Neuron (in vitro differentiated cells): Measurements from ENCODE around the gene POC1B.
A peak's percentile ranks its signal among the peaks of the same experiment; 100 is the strongest.

Experiments
- H2AFZ ChIP-seq: one replicate; pipeline ENCODE4 v1.6.1; 2013; ENCODE audit warnings: low read depth, mild to moderate bottlenecking, inconsistent platforms, low read length, moderate library complexity
- H3K27me3 ChIP-seq: one replicate; pipeline ENCODE4 v1.6.1; 2013; ENCODE audit warnings: low read length; ENCODE audit not compliant: insufficient read depth
- H3K36me3 ChIP-seq: one replicate; pipeline ENCODE4 v1.6.1; 2013; ENCODE audit warnings: low read length; ENCODE audit not compliant: insufficient read depth
- H3K4me1 ChIP-seq: one replicate; pipeline ENCODE4 v1.6.1; 2013; ENCODE audit warnings: low read length; ENCODE audit not compliant: insufficient read depth
- H3K4me3 ChIP-seq: 2 replicates; pipeline ENCODE4 v1.5.1; 2013; ENCODE audit warnings: mild to moderate bottlenecking, low read length, moderate library complexity
- H3K9me3 ChIP-seq: one replicate; pipeline ENCODE4 v1.6.1; 2013; ENCODE audit warnings: low read length

Gene POC1B

DNA sequence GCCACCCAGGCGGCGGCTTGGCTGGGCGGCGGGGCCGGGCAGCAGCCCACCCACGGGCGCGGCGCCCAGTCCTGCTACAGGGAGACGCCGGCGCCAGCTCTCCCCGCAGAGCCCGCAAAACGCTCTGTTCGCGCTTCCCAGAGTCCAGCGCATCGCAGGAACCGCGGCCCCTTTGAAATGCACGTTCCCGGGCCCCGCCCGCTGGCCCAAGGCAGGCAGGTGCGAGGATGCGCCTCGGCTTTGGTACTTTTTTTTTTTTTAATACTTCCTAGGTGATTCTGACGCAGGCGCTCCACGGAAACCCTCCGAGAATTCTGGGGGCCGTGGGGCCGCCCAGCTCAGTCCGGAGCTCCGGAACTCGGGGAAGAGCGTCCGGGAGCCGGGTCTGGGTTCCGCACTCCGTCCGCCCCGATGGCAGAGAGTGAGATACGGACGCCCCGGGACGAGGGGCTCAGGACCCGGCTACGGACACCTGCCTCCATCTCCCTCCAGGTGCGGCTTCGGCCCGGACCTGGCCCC, 483 bp downstream of the POC1B start:
- Histone ChIP-seq H3K9me3 (no peaks in the 10 kb centered on the region), H2AFZ (peak overlapping the region; percentile 93), H3K4me3 (peak overlapping the region; percentile 72), H3K36me3 (peaks cover 5% of the 10 kb centered on the region), H3K4me1 (peaks cover 11% of the 10 kb centered on the region), H3K27me3 (no peaks in the 10 kb centered on the region)

DNA sequence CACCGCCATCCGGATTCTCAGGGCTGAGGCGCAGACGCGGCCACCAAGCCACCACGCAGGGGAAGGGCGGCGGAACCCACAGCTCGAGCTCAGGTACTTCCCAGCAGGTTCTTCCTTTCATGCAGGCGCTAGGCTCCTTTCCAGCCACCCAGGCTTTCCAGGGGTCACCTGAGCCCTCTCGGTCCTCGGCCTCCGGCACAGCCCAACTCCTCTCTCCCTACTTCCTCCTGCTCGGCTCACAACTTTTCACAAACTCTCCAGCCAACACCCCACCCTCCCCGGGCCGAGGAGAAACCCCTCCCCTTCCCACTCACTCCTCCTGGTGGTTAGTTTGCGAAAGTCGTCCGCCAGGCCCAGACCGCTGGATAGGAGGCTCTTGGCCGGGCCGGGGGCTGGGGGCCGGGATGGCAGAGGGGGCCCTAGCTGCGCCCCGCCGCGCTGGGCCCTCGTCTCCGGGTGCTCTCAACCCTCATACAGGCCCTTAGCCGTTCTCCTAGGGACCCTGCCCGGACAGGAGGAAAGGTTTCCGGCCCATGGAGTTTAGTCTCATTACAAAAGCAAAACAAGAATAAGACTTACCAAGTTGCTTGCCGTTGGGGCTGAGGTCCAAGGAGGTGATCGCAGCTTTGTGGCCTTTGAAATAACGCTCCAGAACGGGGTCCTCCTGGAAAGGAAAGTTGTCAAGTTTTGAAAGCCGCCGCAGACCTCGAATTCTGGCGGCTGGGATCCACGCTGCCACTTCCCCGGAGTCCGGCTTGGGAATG, 1.1 kb downstream of the POC1B start, which contains the start of gene GALNT4:
Gene GALNT4 (minus strand): TSS at position 256 of the 764 bp plus-strand sequence. CDS start 247 bp downstream, at position 9.
- Histone ChIP-seq H3K4me3 (peak within 1 kb of the TSS; percentile 72), H3K36me3 (peaks cover 5% of the 10 kb centered on the region), H3K4me1 (peaks cover 11% of the 10 kb centered on the region), H2AFZ (peak within 1 kb of the TSS; percentile 93), H3K9me3 (no peaks in the 10 kb centered on the region), H3K27me3 (no peaks in the 10 kb centered on the region)

DNA sequence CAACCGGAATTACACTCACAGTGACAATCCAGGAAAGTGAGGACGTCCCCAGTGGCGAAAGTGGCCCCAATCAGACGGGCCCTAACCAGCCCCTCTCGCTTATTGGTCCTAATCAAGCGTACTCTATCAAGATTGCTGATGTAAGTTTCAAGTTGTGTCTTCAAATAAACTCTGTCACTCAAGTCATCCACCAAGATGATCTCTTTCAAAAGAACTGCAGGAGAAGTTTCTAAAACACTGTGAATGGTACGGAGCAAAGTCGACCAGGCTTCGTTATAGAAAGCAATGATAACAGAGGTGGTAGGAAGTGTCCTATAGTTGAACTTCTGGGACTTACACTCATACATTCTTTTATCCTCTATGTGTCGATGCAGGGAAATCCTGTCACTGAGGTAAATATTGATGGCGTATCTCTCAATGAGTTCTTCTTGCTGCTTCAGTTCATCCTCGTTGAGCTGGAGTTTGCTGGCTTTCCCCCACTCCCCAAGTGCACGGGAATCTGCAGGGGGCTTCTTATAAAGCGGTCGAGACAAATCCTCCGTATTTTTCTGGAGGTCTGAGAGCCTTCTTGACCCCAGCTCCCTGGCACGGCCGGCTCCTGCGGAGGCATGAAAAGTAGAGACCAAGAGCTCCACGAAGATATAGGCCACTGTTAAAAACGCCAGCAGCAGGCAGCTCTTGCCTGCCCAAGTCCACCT, 1.9 kb downstream of the POC1B start:
- Histone ChIP-seq H3K27me3 (no peaks in the 10 kb centered on the region), H2AFZ (peak overlapping the region; percentile 93), H3K9me3 (no peaks in the 10 kb centered on the region), H3K36me3 (peaks cover 5% of the 10 kb centered on the region), H3K4me3 (peak overlapping the region; percentile 72), H3K4me1 (peaks cover 11% of the 10 kb centered on the region)

DNA sequence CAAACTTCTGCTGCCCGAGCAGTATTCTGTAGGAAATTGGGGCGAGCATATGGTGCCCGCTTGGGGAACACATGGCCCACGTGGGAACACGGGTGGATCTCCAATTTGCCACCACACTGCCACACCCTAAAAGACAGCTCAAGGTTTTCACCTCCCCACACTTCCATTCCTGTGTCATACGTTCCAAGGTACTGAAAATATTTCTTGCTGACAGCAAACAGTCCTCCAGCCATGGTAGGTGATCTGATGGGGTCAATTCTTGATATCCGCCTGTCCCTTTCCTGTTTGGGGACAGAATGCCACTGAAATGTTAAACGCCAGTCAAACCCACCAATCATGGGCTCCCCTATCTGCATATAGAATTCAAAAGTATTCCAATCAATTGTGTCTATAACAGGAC, 2.5 kb downstream of the POC1B start:
- Histone ChIP-seq H3K9me3 (no peaks in the 10 kb centered on the region), H2AFZ (no peak overlapping the region), H3K4me3 (no peak overlapping the region), H3K27me3 (no peaks in the 10 kb centered on the region), H3K4me1 (peaks cover 11% of the 10 kb centered on the region), H3K36me3 (peaks cover 5% of the 10 kb centered on the region)

DNA sequence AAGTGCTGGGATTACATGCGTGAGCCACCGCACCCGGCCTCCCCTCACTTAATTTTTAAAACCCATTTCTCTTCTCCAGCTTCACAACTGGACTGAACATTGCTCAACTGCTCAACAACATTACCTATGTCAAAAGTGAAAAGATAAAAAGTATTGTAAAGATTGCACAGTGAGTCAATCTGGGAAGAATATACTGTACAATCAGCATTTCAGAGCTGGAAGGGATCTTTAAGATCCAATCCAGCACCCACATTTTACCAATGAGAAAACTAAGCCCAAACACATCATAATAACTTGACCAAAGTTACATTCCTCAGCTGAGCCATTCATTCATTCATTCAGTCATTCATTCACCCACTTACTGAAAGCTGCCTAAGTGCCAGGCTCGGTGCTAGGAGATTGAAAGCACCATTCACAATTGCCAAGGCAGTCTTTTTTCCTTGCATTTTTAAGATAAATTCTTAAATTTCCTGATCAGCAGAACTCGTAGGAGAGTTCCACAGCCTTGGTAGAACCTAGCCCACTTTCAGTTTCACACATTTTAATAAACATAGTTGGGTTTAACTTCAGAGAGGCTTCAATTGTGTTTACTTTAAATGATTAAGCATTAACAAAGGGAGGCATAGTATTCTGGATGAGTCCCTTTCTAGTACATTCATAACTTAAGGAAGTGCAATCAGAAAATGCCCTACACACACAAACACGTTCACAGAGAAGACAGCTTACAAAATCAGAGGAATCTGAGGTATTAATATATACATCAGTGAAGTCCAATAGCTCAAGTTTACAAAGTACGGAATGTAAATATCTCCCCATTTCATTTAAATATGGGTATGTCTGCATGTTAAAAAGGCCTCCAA, 4.3 kb downstream of the POC1B start:
- Histone ChIP-seq H3K4me1 (peaks cover 11% of the 10 kb centered on the region), H3K4me3 (no peak overlapping the region), H3K27me3 (no peaks in the 10 kb centered on the region), H2AFZ (no peak overlapping the region), H3K36me3 (peaks cover 5% of the 10 kb centered on the region), H3K9me3 (no peaks in the 10 kb centered on the region)

DNA sequence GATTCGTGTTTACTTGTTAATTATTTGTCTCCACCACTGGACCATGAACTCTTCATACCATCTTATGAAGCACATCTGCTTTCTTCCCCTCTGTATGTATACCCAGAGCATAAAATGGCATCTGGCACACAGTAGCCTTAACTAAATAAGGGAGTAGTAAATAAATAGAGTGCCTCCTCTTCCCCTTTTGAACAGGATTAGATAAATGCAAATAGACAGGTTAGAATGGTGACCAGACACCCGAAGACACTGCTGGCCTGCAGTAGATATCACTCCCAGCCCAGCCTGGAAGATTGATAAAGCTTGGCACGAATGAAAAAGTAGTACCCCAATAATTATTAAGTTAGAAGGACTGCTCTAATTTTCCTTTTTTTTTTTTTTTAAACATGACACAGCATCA, 8.1 kb downstream of the POC1B start:
- no peak overlapping the region for H2AFZ ChIP-seq
- H3K9me3 ChIP-seq, result no peaks in the 10 kb centered on the region
- H3K4me1 ChIP-seq, result no peaks in the 10 kb centered on the region
- no peaks in the 10 kb centered on the region for H3K27me3 ChIP-seq
- H3K36me3 ChIP-seq, result peaks cover 2% of the 10 kb centered on the region
- H3K4me3 ChIP-seq, result no peak overlapping the region

DNA sequence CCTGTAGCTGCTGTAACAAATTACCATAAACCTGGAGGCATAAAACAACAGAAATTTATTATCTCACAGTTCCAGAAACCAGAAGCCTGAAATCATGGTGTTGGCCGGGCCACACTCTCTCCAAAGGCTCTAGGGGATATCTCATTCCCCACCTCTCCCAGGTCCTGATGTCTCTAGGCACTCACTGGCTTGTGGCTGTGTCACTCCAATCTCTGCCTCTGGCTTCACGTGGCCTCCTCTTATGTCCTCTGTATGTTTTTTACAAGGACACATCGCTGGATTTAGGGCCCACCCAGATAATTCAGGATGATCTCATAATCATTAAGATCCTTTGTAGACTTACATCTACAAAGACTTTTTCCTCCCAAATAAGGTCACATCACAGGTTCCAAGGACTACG, 9.2 kb downstream of the POC1B start:
- Histone ChIP-seq H3K27me3 (no peaks in the 10 kb centered on the region), H3K4me1 (no peaks in the 10 kb centered on the region), H3K4me3 (no peak overlapping the region), H3K36me3 (no peaks in the 10 kb centered on the region), H2AFZ (no peak overlapping the region), H3K9me3 (no peaks in the 10 kb centered on the region)

DNA sequence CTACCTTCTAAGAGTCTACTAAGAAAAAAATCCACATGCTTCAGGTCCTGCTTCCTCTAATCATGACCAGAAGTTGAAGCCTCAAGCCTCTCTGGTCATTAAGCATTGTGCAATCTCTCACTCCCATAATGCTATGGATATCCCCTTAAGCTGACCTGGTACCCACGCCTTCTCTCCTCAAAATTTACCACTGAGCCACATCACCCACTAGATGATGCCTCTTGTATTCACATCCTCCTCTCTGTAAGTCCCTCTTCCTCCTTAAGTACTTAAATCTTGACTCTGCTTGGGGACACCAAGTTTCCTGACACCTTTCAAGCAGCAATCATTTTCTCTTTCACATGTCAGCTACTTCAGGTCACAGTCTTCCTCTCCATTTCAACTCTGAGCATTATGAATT, 11.1 kb downstream of the POC1B start:
- H2AFZ ChIP-seq, result no peak overlapping the region
- no peaks in the 10 kb centered on the region for H3K4me1 ChIP-seq
- no peaks in the 10 kb centered on the region for H3K27me3 ChIP-seq
- H3K36me3 ChIP-seq, result no peaks in the 10 kb centered on the region
- no peaks in the 10 kb centered on the region for H3K9me3 ChIP-seq
- no peak overlapping the region for H3K4me3 ChIP-seq

DNA sequence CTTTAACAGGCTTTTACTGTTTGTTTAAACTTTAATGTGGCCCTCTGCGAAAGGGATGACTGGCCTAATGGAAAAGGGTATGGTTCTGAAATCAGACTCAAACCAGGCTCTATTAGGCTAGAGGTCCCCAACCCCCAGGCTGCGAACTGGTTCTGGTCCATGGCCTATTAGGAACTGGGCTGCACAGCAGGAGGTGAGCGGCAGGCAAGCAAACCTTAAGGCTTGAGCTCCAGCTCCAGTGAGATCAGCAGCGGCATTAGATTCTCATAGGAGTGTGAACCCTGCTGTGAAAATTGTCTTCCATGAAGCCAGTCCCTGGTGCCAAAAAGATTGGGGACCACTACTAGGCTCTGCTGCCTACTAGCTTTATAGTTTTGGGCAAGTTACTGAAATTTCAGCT, 12.3 kb downstream of the POC1B start:
- Histone ChIP-seq H3K4me1 (no peaks in the 10 kb centered on the region), H3K27me3 (no peaks in the 10 kb centered on the region), H3K36me3 (no peaks in the 10 kb centered on the region), H3K9me3 (no peaks in the 10 kb centered on the region), H2AFZ (no peak overlapping the region), H3K4me3 (no peak overlapping the region)

DNA sequence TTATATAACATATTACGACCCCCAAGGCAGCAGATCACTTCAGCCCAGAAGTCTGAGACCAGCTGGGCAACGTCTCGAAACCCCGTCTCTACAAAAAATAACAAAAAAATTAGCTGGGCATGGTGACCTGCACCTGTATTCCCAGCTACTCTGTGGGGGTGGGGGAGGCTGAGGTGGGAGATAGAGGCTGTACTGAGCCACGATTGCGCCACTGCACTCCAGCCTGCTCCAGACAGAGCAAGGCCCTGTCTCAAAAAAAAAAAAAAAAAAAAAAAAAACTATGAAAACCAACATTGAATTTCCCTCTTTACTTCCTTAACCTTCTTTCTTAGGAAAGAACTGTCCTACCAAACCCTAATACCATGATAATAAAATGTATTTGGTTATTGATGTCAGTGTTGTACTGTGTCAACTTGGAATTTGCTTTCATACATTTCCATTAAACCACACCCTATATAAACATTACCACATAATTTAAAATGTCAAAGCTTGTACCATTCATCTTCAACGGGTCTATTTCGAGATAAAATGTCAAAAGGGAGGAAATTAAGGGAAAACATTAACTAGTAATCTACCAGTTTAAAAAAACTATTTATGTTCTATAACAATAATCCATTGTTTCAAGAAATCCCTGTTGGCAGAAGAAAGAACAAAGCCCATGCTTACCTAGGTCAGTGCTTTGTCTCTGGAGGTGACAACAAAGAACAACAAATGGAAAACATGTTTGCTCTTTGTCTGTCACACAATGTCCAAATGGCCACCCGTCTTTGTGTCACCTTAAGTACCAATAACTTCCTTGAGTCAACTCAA, 18.6 kb downstream of the POC1B start:
- Histone ChIP-seq H3K4me1 (no peaks in the 10 kb centered on the region), H3K4me3 (no peak overlapping the region), H3K9me3 (no peaks in the 10 kb centered on the region), H3K27me3 (no peaks in the 10 kb centered on the region), H3K36me3 (no peaks in the 10 kb centered on the region), H2AFZ (no peak overlapping the region)

DNA sequence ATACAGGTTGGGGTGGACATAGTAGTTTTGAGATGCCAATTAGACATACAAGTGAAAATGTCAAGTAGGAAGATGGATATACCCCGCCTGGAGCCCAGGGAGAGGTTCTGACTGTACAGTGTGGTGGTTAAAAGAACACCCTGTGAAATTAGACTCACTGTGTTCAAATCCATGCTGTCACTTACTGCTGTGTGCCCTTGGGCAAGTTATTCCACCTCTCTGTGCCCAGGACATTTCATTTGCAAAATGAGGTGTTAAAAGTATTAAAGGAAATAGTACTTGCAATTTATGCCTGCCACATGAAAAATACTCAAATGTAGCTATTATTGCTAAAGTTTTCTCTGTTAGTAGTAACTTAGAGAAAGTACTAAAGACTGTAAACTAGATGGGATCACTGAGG, 19.8 kb downstream of the POC1B start:
- Histone ChIP-seq H3K4me1 (no peaks in the 10 kb centered on the region), H3K36me3 (no peaks in the 10 kb centered on the region), H3K9me3 (no peaks in the 10 kb centered on the region), H2AFZ (no peak overlapping the region), H3K27me3 (no peaks in the 10 kb centered on the region), H3K4me3 (no peak overlapping the region)

DNA sequence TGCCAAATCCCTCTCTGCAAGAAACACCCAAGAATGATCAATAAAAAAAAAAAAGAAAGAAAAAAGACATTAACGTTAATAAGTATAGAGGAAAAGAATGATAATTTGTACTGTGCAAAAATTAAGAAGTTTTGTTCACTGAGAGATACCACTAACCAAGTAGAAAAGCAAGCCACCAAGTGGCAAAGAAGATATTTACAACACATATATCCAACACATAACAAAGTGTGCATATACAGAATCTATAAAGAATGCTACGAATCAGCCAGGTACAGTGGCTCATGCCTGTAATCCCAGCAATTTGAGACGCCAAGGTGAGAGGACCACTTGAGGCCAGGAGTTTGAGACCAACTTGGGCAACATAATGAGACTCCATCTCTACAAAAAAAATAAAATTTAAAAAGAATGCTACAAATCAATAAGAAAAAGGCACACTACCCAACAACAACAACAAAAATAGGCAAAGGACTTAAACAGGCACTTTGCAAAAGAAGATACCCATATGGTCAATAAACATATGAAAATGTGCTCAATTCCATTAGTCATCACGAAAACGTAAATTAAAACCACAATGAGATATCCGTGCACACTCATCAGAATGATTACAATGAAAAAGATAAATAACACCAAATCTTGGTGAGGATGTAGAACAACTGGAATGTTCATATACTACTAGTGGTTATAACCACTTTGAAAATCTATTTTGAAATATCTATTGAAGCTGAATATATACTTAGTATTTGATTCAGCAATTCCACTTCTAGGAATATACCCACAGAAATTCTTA, 21.1 kb downstream of the POC1B start:
- H3K36me3 ChIP-seq, result no peaks in the 10 kb centered on the region
- no peak overlapping the region for H2AFZ ChIP-seq
- H3K9me3 ChIP-seq, result no peaks in the 10 kb centered on the region
- H3K27me3 ChIP-seq, result no peaks in the 10 kb centered on the region
- H3K4me3 ChIP-seq, result no peak overlapping the region
- no peaks in the 10 kb centered on the region for H3K4me1 ChIP-seq
